Kidney (tissue), 14 donors: ENCODE measurements around the gene CELF1. TPM values are rescaled to one million over a fixed set of nuclear protein-coding genes. Genes with fewer than 3 reads are reported as not detected.
A peak's percentile ranks its signal among the peaks of the same experiment; 100 is the strongest.

Experiments
- DNase-seq, 5 donors: peaks; one replicate each; pipeline ENCODE4 v3.0.0-alpha.2; 2013 to 2020
- FAIRE-seq: peaks from 2 replicates; lab custom pipeline; 2012; peaks lifted over from hg19 to GRCh38; lab: Jason Lieb, UNC
- H3K27ac ChIP-seq, 2 donors: one replicate each; pipeline ENCODE4 v1.7.0; 2013; ENCODE audit warnings: low read depth in 2 of 2, low read length in 2 of 2, inconsistent platforms in 1 of 2
- H3K27me3 ChIP-seq: one replicate; pipeline ENCODE4 v1.7.1; 2013; ENCODE audit warnings: low read length, inconsistent platforms; ENCODE audit not compliant: control insufficient read depth, insufficient read depth
- H3K36me3 ChIP-seq, 3 donors: one replicate each; pipeline versions ENCODE4 v1.7.0 to v1.7.1; 2013; ENCODE audit warnings: low read length in 3 of 3, control low read depth in 1 of 3, inconsistent platforms in 1 of 3; ENCODE audit not compliant: insufficient read depth in 3 of 3, control insufficient read depth in 2 of 3
- H3K4me1 ChIP-seq, 3 donors: one replicate each; pipeline versions ENCODE4 v1.7.0 to v1.7.1; 2013; ENCODE audit warnings: low read length in 3 of 3, inconsistent platforms in 1 of 3, low read depth in 1 of 3; ENCODE audit not compliant: control insufficient read depth in 2 of 3, insufficient read depth in 2 of 3
- H3K4me3 ChIP-seq, 3 donors: one replicate each; pipeline versions ENCODE4 v1.7.0 to v1.8.1; 2013; ENCODE audit warnings: low read length in 3 of 3, control low read depth in 1 of 3, inconsistent platforms in 1 of 3
- H3K9ac ChIP-seq, 3 donors: one replicate each; pipeline versions ENCODE4 v1.7.0 to v1.7.1; 2013; ENCODE audit warnings: low read length in 3 of 3, control low read depth in 1 of 3, inconsistent platforms in 1 of 3
- H3K9me3 ChIP-seq, 3 donors: one replicate each; pipeline versions ENCODE4 v1.7.0 to v1.7.1; 2013; ENCODE audit warnings: low read length in 3 of 3, control low read depth in 1 of 3, inconsistent platforms in 1 of 3; ENCODE audit not compliant: control insufficient read depth in 2 of 3, insufficient read depth in 1 of 3
- intact Hi-C: fragments of 100-400 bp; cut with DNase I; formaldehyde crosslinking; loops from one replicate; pipeline ENCODE4 v1.11.1; 2022
- polyA plus RNA-seq: library from polyadenylated mRNA; stranded (reverse); fragments of 350-450 nt; fragmentation: Illumina TruSeq; extraction: RNeasy Lipid Tissue Mini Kit (QIAGEN cat#74804); gene quantifications from one replicate; pipeline ENCODE4 v1.2.3, GENCODE V29; 2014; ENCODE audit warnings: low read depth, low replicate concordance; ENCODE audit not compliant: insufficient read depth
- total RNA-seq: library from RNA; stranded (reverse); fragmentation: NEBNext Ultra II Directional; extraction: Animal tissue kit (Norgen Biotek cat#: 25700); gene quantifications from one replicate; pipeline ENCODE4 v1.2.1, GENCODE V29; 2021
- TF ChIP-seq, protein P1 (sequence below): IDR thresholded peaks from 3 replicates; pipeline ENCODE4 v1.5.1; 2012; ENCODE audit warnings: mild to moderate bottlenecking, moderate library complexity, borderline replicate concordance; ENCODE audit not compliant: insufficient read depth; ENCODE audit errors: extremely low read depth
- donor health status: control.
- donor health status: control.
- donor health status: control.
- donor health status: control.
- donor health status: control.
- donor health status: DM: yes; HTN: yes; CAD: no.
- donor health status: Normal renal cell carcinoma (clear cell type).

Gene CELF1
- total and polyA plus RNA-seq, 2 donors from 2014 or later = 30.8 to 115 TPM

DNA sequence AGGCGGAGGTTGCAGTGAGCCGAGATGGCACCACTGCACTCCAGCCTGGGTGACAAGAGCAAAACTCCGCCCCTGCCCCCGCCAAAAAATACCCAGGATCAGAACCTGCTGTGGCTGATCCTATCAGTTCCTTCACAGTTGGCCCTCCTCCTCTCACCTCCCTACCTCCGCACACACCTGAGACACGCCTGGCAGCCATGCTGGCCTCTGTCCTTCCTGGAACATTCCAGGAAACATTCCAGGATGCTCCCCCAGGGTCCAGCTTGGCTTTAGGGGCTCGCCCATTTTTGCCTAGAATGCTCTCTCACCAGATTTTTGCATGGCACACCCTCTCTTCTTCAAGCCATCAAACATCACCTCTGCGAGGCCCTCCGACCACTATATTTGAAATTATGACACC, 106.1 kb downstream of the CELF1 start:
- intact Hi-C loops = no loop called here
- Histone ChIP-seq H3K9me3 (no peaks in the 10 kb centered on the region), H3K4me1 (peaks cover 0 to 2% (median 0%) of the 10 kb centered on the region in 3 donors), H3K27me3 (no peaks in the 10 kb centered on the region), H3K9ac (no peak overlapping the region), H3K27ac (no peak overlapping the region), H3K36me3 (no peaks in the 10 kb centered on the region), H3K4me3 (no peak overlapping the region)
- TF ChIP-seq, protein P1, sequence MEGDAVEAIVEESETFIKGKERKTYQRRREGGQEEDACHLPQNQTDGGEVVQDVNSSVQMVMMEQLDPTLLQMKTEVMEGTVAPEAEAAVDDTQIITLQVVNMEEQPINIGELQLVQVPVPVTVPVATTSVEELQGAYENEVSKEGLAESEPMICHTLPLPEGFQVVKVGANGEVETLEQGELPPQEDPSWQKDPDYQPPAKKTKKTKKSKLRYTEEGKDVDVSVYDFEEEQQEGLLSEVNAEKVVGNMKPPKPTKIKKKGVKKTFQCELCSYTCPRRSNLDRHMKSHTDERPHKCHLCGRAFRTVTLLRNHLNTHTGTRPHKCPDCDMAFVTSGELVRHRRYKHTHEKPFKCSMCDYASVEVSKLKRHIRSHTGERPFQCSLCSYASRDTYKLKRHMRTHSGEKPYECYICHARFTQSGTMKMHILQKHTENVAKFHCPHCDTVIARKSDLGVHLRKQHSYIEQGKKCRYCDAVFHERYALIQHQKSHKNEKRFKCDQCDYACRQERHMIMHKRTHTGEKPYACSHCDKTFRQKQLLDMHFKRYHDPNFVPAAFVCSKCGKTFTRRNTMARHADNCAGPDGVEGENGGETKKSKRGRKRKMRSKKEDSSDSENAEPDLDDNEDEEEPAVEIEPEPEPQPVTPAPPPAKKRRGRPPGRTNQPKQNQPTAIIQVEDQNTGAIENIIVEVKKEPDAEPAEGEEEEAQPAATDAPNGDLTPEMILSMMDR = no peak
- DNase-seq = no peak
- FAIRE-seq = no peak

DNA sequence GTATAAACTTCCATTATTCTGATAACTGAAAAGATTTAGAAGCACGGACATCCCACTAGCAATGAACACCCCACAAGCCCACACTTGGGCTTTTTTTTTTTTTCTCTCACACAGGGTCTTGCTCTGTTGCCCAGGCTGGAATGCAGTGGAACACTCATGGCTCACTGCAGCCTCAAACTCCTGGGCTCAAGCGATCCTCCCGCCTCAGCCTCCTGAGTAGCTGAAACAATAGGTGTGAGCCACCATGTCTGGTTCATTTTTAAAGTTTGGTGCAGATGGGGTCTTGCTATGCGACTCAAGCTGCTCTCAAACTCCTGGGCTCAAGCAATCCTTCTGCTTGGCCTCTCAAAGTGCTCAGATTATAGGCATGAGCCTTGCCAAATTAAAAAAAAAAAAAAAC, 107.1 kb downstream of the CELF1 start:
- H3K27ac ChIP-seq = no peak overlapping the region
- H3K9ac ChIP-seq = no peak overlapping the region
- H3K27me3 ChIP-seq = no peaks in the 10 kb centered on the region
- H3K9me3 ChIP-seq = no peaks in the 10 kb centered on the region
- DNase-seq (no peak), FAIRE-seq (no peak)
- TF ChIP-seq, protein P1 = no peak
- intact Hi-C loops = no loop called here
- H3K36me3 ChIP-seq = no peaks in the 10 kb centered on the region
- no peak overlapping the region for H3K4me3 ChIP-seq
- peaks cover 0 to 2% (median 0%) of the 10 kb centered on the region in 3 donors for H3K4me1 ChIP-seq

- intact Hi-C loops = no loop called here
- TF ChIP-seq, protein P1 = no peak
- H3K36me3 ChIP-seq = no peaks in the 10 kb centered on the region
- H3K9ac ChIP-seq = no peak overlapping the region
- no peak for FAIRE-seq
- no peak overlapping the region for H3K4me3 ChIP-seq
- H3K27ac ChIP-seq = no peak overlapping the region
- H3K27me3 ChIP-seq = no peaks in the 10 kb centered on the region
- H3K9me3 ChIP-seq = no peaks in the 10 kb centered on the region
- H3K4me1 ChIP-seq = peaks cover 0 to 2% (median 0%) of the 10 kb centered on the region in 3 donors
- DNase-seq = no peak
These were observed 109.1 kb downstream of the CELF1 start for GRCh38 chr11:47443817-47444216.

DNA sequence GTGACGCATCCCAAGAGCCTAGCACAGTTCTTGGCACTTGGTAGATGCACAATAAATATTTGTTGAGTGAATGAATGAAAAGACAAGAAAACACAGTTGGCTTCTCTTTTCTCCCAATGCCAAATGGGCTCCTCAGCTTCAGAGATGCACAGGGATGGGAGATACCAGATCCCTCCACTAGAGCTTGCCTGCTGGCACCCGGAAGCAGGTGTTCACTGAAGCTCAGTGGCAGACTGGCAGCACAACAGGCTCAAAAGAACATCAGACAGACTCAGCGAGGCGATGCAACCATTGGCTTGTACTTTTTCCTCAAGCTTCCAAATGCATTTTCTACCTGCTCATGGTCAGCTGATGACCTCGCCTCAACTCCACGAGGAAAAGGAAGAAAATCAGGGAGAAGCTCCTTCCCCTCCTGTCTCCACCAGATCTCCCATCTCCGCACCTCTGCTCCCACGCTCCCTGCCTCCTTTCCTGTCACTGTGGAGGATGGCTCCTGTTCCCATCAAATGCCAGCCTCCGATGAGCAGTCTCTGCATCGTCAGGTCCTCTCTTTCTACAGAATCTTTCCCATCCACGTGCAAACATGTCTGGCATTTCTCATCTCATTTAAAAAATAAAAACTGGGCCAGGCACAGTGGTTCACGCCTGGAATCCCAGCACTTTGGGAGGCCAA, 109.8 kb downstream of the CELF1 start:
- Histone ChIP-seq H3K4me3 (no peak overlapping the region), H3K9me3 (no peaks in the 10 kb centered on the region), H3K4me1 (no peaks in the 10 kb centered on the region), H3K9ac (no peak overlapping the region), H3K27me3 (no peaks in the 10 kb centered on the region), H3K36me3 (no peaks in the 10 kb centered on the region), H3K27ac (no peak overlapping the region)
- intact Hi-C loops = no loop called here
- FAIRE-seq = no peak
- peak in 2 of 5 donors; percentile 18 to 32 for DNase-seq
- TF ChIP-seq, protein P1 = no peak
